ENCODE measurements around the gene GPER1. TPM values are rescaled to one million over a fixed set of nuclear protein-coding genes. Genes with fewer than 3 reads are reported as not detected.

Gene GPER1
- total RNA-seq, 1 experiment from 2014 or later: not detected

DNA sequence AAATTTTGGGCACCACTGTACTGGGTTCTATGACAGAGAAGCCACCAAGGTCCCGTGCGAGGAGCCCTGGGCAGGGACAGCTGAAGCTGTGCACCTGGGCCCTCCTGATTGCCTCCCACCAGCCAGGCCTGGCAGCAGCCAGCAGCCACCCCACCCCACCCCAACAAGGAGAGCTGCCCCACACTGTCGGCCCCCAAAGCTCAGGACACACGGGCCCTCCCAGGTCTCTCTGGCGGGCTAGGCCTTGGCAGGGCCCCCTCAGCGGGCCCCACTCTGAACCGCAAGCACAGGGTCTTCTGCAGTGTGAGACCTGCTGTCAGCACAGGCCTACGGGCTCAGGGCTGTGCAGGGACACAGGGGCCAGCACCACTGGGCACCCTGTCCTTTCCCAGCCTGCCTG lies 38.1 kb upstream of the GPER1 start:
- H3K4me1 ChIP-seq (replicated peaks): peaks cover 4% of the 10 kb centered on the region
- no peaks in the 10 kb centered on the region for H3K9me3 ChIP-seq (replicated peaks)
- H3K36me3 ChIP-seq: no peaks in the 10 kb centered on the region
- H3K27ac ChIP-seq: no peak overlapping the region
- H3K27me3 ChIP-seq (replicated peaks): no peaks in the 10 kb centered on the region
- DNase-seq (ENCODE audit: low read depth in 1 of 2, low spot score in 2 of 2): no peak
- no peak overlapping the region for H3K4me3 ChIP-seq

DNA sequence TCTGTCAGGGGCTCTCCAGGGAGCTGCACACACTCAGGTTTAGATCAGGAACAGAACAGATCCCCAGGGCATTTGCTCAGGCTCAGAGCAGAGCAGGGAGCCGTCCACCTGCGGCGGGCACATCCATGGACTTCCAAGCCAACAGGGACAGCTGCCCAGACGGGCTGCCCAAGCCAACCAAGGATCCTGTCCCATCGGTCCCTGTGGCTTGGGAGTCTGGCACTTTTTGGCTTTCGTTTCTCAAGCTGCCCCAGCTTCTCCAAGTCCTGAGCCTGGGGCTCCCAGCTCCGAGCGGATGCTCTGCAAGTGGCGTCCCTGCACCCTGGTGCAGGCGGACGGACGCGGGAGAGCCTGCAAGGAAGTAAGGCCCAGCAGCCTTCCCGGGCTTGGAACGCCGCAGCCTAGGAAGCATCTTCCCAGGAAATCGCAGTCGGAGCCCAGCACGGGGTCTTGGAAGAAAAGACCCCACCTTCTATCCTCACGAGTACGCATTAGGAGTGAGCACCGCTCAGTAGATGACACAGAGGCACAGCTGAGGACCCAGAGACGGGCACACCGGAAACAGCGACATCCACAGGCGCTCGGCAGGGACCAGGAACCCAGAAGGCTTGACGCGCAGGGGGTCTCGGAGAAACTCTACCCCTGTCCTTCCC lies 37.5 kb upstream of the GPER1 start:
- Histone ChIP-seq H3K27me3 (replicated peaks) (no peaks in the 10 kb centered on the region), H3K27ac (no peak overlapping the region), H3K4me1 (replicated peaks) (no peaks in the 10 kb centered on the region), H3K9me3 (replicated peaks) (no peaks in the 10 kb centered on the region), H3K4me3 (no peak overlapping the region), H3K36me3 (no peaks in the 10 kb centered on the region)
- DNase-seq (ENCODE audit: low read depth in 1 of 2, low spot score in 2 of 2): no peak

DNA sequence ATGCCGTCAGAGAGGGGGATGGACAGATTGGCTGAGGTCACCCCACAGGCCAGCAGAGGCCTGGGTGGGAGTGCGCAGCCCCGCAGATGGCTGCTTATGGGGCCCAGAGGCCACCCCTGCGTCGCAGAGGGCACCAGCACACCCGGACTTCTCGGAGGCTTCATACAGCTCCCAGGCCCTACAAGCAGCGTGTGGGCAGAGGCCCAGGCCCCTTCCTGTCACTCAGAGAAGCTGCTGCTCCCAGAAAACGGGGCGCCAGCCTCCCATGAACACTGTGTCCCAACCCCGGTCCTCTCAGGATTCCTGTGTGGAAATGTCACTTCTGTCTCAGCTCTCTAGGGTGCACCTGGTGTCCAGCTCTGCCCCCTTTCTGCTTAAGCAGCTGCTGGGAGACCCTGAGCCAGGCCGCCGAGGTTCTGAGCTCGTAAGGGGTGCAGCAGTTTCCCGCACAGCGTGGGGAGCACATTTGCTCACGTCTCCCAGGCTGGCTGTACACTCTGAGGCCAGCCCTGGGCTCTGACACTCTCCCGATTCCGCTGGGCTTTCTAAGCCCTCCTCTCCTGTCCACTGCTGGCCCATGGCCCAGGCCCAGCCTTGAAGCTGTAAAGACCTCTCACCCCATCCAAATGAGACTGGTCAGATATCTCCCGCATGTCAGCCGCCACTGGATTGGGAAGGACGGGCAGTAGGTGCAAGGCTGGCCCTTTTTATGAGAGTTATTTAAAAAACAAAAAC lies 36.8 kb upstream of the GPER1 start:
- H3K27me3 ChIP-seq (replicated peaks): no peaks in the 10 kb centered on the region
- no peak overlapping the region for H3K27ac ChIP-seq
- H3K9me3 ChIP-seq (replicated peaks): no peaks in the 10 kb centered on the region
- H3K4me1 ChIP-seq (replicated peaks): no peaks in the 10 kb centered on the region
- no peak for DNase-seq (ENCODE audit: low read depth in 1 of 2, low spot score in 2 of 2)
- H3K36me3 ChIP-seq: no peaks in the 10 kb centered on the region
- H3K4me3 ChIP-seq: no peak overlapping the region

DNA sequence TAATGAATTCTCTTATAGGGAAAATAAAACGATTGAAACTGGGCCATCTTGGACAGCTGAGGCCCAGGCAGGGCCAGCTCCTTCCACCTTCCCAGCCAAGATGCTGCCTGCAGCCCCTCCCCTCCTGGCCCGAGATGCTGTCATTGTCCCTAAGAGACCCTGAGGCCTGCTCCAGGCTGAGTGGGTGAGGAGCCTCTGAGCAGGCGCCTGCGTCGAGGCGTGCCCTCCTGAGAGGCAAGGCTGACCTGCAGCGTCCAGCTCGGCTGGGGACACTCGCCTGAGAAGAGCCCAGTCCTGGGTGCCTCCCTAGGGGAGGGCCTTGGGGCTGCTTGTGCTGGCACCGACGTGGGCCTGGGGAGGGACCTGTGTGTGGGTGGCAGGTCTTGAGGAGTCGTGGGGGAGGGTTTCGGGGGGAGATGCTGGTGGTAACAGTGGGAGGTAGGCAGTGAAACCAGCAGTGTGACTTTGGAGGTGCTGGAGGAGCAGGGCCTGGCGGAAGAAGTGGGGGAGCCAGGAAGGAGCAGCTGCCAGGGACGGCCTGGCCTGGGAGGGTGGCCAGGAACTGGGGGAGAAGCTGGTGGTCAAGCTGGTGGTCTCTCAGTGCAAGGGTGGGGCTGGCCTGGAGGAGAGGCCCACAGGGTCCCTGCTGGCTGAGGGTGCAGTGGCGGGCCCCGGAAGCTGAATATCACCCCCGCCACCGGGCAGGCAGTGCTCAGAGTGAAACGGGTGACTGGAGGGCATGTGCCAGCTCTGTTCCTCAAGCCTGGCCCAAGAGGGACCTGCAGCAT lies 35.7 kb upstream of the GPER1 start:
- no peak overlapping the region for H3K4me3 ChIP-seq
- no peaks in the 10 kb centered on the region for H3K27me3 ChIP-seq (replicated peaks)
- no peaks in the 10 kb centered on the region for H3K9me3 ChIP-seq (replicated peaks)
- DNase-seq (ENCODE audit: low read depth in 1 of 2, low spot score in 2 of 2): no peak
- no peaks in the 10 kb centered on the region for H3K4me1 ChIP-seq (replicated peaks)
- H3K27ac ChIP-seq: no peak overlapping the region
- no peaks in the 10 kb centered on the region for H3K36me3 ChIP-seq

DNA sequence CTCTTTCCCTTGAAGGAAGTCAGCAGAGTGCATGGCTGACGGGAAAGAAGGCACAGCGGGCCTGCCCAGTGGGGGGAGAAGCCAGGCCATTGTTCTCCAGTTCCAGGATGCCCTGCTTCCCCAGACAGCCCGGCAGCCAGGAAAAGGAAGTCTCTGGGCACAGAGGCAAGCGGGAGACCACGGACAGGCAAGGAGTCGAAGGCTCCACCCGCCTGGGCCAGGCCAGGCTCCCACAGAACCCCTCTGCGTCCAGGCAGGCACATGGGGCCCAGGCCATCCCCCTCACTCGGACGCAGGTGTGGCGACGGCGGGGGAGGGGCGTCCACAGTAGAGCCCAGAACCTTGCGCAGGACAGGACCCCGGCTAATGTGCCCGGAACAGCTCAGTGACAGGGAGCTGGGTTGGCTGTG lies 34.9 kb upstream of the GPER1 start:
- Histone ChIP-seq H3K27me3 (replicated peaks) (no peaks in the 10 kb centered on the region), H3K9me3 (replicated peaks) (no peaks in the 10 kb centered on the region), H3K36me3 (peaks cover 6% of the 10 kb centered on the region; the same call in 1 of the 2 replicates), H3K4me1 (replicated peaks) (peaks cover 5% of the 10 kb centered on the region), H3K27ac (no peak overlapping the region), H3K4me3 (no peak overlapping the region)
- DNase-seq (ENCODE audit: low read depth in 1 of 2, low spot score in 2 of 2): no peak

DNA sequence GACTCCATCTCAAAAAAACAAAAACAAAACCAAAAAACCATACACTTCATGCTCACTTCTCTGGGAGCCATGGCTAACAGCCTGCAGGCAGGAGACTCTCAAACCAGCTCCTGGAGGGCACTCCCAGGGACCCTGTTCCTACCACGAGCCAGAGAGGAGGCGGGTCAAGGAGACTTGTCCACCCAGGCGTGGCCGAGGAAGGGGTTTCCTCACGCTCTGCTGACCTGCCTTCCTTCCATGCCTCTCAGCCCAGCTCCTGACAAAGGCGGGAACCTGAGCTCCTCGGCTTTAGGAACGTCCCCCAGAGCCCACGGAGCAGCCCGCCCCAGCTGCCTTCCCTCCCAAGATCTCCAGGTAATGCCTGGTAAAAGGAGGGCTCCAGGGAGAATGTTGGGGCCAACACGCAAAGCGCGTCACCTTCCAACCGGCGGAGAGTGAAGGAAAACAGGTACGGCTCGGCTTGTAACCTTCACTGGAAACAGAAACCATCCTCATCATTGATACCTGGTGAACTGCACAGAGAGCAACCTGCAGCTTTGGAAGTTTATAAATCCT lies 34.0 kb upstream of the GPER1 start:
- Histone ChIP-seq H3K4me3 (no peak overlapping the region), H3K4me1 (replicated peaks) (peaks cover 12% of the 10 kb centered on the region), H3K27ac (no peak overlapping the region), H3K9me3 (replicated peaks) (no peaks in the 10 kb centered on the region), H3K27me3 (replicated peaks) (no peaks in the 10 kb centered on the region), H3K36me3 (peaks cover 6% of the 10 kb centered on the region; the same call in 1 of the 2 replicates)
- no peak for DNase-seq (ENCODE audit: low read depth in 1 of 2, low spot score in 2 of 2)

DNA sequence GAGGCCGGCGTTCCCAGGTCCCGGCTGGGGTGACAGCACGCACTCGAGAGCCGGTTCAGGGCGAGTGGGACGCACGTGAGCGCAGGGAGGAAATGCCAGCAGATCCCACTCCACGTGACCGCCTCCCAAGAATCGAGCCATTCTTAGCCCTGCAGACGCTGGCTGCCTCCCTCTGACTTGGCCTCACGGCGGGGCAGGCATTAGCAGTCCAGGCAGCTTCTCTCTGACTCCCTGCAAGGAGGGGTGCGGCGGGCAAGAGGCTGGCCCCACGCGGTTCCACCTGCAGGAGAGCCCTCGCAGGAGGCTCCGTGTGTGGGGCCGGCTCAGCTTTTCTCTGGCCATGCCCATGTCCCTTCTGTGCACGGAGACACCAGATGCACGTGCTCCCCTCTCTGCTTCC lies 33.5 kb upstream of the GPER1 start:
- no peaks in the 10 kb centered on the region for H3K27me3 ChIP-seq (replicated peaks)
- no peak overlapping the region for H3K4me3 ChIP-seq
- DNase-seq (ENCODE audit: low read depth in 1 of 2, low spot score in 2 of 2): no peak
- H3K27ac ChIP-seq: no peak overlapping the region
- no peaks in the 10 kb centered on the region for H3K9me3 ChIP-seq (replicated peaks)
- peaks cover 17% of the 10 kb centered on the region for H3K4me1 ChIP-seq (replicated peaks)
- H3K36me3 ChIP-seq: peaks cover 6% of the 10 kb centered on the region; the same call in 1 of the 2 replicates

DNA sequence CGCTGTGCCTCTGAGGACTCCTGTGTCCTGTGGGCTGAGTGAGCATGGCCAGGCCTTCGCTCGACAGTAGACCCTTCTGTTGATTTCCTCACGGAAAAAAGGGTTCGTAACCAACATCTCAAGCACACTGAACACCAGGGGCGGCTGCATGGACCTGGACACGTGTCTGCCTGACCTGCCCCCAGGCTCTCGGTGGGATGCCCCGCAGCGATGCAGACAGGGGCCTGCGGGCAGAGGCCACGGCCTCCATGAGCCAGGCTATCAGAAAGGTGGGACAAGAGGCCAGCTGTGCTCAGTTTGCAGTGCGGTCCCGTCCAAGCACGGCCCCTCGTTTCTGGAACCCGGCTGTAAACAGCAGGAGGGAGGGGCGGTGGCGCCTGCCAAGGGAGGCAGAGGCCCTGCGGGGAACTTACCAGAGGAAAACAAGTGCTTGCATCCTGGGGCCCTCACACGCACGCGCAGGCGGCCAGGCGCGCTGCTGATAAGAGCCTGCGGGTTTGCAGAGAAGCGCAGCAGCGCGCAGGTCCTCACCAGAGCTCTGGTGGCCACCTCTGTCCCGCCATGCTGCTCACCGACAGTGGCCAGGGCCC lies 33.0 kb upstream of the GPER1 start:
- Histone ChIP-seq H3K36me3 (peaks cover 6% of the 10 kb centered on the region; the same call in 1 of the 2 replicates), H3K4me3 (no peak overlapping the region), H3K9me3 (replicated peaks) (no peaks in the 10 kb centered on the region), H3K27ac (no peak overlapping the region), H3K4me1 (replicated peaks) (peaks cover 17% of the 10 kb centered on the region), H3K27me3 (replicated peaks) (no peaks in the 10 kb centered on the region)
- no peak for DNase-seq (ENCODE audit: low read depth in 1 of 2, low spot score in 2 of 2)

DNA sequence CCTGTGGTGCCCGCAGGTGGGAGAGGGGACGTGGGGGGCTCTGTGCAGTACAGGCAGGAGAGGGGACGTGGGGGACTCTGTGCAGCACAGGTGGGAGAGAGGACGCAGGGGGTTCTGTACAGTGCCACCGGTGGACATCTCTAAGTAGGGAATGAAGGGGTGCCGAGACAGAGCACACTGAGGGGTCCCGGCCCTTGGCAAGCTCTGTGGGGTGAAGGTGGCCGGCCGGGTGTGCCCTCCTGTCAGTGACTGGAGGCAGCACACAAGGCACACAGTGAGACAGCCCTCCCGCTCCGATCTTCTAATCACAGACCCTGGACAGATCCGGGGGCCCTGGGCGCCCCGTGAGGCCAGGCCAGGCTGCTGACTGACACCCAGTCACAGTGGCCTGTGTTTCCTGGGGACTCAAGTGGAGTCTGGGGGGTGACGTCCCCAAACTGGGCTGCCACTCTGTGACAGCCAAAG lies 32.4 kb upstream of the GPER1 start:
- no peaks in the 10 kb centered on the region for H3K9me3 ChIP-seq (replicated peaks)
- no peak overlapping the region for H3K4me3 ChIP-seq
- H3K36me3 ChIP-seq: peaks cover 6% of the 10 kb centered on the region; the same call in 1 of the 2 replicates
- H3K27ac ChIP-seq: no peak overlapping the region
- peaks cover 17% of the 10 kb centered on the region for H3K4me1 ChIP-seq (replicated peaks)
- no peak for DNase-seq (ENCODE audit: low read depth in 1 of 2, low spot score in 2 of 2)
- H3K27me3 ChIP-seq (replicated peaks): no peaks in the 10 kb centered on the region

DNA sequence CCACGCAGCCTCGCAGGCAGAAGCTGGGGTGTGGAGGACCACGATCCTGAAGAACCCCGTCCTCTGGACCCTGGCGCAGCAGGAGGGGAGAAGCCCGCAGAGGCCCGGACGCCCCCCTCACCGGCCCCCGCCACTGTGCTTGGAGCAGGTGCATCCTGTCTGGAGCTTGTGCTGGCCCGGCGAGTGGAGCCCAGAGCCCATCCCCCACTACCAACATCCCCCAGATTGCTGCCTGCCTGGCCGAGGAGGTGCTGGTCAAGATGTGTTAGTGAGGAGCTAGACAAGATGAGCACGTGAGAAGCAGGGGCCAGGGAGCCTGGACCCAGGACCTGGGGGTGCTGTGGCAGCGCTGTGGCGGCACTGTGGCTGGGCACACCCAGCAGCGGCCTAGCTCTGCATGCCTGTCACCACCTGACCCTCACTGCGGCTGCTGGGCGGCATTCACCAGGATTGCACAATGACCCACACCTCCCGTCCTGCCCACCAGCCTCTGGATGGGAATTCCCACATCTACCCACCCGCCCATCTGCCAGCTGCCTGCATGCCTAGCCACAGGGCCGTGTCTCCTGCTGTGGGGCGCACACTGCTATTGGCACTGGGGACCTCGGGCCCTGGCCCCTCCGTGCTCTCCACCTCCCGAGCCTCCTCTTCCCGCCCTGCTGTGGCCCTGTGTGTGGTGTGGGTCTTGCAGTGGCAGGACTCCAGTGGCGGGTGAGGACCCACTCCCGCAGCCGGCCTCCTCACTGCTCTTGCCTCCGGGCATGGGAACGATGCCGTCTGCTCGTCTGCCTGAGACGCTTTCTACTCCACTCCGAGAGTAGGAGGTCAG lies 31.7 kb upstream of the GPER1 start:
- Histone ChIP-seq H3K4me3 (no peak overlapping the region), H3K36me3 (peaks cover 6% of the 10 kb centered on the region; the same call in 1 of the 2 replicates), H3K27ac (no peak overlapping the region), H3K4me1 (replicated peaks) (peaks cover 17% of the 10 kb centered on the region), H3K9me3 (replicated peaks) (no peaks in the 10 kb centered on the region), H3K27me3 (replicated peaks) (no peaks in the 10 kb centered on the region)
- no peak for DNase-seq (ENCODE audit: low read depth in 1 of 2, low spot score in 2 of 2)

DNA sequence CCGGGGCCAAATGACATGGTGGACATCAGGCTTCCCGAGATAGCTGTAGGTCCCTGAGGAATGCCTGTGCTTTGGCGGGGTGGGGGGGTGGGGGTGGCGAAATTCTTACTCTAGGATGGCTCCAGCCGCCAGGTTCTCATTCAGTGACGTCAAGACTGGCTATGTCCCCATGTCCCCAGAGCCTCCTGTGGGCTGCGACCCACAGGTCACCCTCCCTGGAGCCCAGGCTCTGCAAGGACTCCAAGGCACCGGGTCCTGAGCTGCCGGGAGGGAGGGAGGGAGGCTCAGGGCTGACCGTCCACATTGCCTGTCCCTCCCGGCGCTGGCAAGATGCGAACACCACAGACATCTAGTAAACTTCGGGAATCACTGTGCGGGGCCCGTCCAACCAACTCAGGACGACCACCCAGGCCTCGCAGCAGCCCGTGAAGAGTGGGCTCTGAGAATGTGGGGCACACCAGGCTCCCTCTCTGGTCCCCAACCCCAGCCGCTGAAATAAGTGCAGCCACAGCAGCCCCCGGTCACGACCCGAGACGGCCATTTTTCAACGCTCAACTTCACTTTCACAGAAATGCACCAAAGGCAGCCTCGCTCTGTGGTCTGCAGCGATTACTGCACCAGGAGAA lies 31.0 kb upstream of the GPER1 start:
- no peaks in the 10 kb centered on the region for H3K9me3 ChIP-seq (replicated peaks)
- peaks cover 6% of the 10 kb centered on the region; the same call in 1 of the 2 replicates for H3K36me3 ChIP-seq
- no peak overlapping the region for H3K27ac ChIP-seq
- H3K4me1 ChIP-seq (replicated peaks): peaks cover 17% of the 10 kb centered on the region
- no peak for DNase-seq (ENCODE audit: low read depth in 1 of 2, low spot score in 2 of 2)
- no peak overlapping the region for H3K4me3 ChIP-seq
- no peaks in the 10 kb centered on the region for H3K27me3 ChIP-seq (replicated peaks)

DNA sequence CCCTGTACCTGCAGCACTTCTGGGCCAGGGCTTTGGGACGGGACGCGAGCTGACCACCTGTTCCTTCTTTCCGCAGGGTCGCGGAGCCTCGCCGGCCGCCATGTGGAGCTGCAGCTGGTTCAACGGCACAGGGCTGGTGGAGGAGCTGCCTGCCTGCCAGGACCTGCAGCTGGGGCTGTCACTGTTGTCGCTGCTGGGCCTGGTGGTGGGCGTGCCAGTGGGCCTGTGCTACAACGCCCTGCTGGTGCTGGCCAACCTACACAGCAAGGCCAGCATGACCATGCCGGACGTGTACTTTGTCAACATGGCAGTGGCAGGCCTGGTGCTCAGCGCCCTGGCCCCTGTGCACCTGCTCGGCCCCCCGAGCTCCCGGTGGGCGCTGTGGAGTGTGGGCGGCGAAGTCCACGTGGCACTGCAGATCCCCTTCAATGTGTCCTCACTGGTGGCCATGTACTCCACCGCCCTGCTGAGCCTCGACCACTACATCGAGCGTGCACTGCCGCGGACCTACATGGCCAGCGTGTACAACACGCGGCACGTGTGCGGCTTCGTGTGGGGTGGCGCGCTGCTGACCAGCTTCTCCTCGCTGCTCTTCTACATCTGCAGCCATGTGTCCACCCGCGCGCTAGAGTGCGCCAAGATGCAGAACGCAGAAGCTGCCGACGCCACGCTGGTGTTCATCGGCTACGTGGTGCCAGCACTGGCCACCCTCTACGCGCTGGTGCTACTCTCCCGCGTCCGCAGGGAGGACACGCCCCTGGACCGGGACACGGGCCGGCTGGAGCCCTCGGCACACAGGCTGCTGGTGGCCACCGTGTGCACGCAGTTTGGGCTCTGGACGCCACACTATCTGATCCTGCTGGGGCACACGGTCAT lies 30.3 kb upstream of the GPER1 start:
- Histone ChIP-seq H3K36me3 (peaks cover 6% of the 10 kb centered on the region; the same call in 1 of the 2 replicates), H3K4me1 (replicated peaks) (peaks cover 17% of the 10 kb centered on the region), H3K9me3 (replicated peaks) (no peaks in the 10 kb centered on the region), H3K27me3 (replicated peaks) (no peaks in the 10 kb centered on the region), H3K4me3 (no peak overlapping the region), H3K27ac (no peak overlapping the region)
- DNase-seq (ENCODE audit: low read depth in 1 of 2, low spot score in 2 of 2): no peak
